Activated T-cell treated with anti-CD3 and anti-CD28 coated beads, Interleukin-2, amount 50 U/mL, for 1 hour (primary cell): Measurements from ENCODE around the gene TH.

Source experiments
- DNase-seq: peaks from one replicate; pipeline ENCODE4 v3.0.0-alpha.2; 2020

The TH gene

DNA sequence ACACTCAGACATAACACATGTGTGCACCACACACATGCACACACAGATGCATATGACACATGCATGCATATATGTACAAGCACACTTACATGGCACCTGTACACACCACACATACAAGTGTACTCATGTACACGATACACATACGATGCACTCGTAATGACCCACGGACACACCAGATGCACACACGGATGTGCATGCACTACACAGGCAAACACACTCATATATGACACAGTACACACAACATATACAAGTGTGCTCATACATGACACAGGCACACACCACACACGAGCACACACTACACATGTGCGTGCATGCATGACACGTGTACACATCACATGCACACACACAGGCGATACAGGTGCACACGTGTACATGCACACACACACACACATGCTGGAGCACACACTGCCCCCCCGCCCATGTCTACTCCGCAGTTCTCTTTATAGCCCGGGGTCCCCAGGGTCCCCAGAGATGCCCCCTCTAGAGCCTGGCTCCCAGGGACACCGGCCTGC is 4.8 kb upstream of the TH start:
- DNase-seq: no peak

DNA sequence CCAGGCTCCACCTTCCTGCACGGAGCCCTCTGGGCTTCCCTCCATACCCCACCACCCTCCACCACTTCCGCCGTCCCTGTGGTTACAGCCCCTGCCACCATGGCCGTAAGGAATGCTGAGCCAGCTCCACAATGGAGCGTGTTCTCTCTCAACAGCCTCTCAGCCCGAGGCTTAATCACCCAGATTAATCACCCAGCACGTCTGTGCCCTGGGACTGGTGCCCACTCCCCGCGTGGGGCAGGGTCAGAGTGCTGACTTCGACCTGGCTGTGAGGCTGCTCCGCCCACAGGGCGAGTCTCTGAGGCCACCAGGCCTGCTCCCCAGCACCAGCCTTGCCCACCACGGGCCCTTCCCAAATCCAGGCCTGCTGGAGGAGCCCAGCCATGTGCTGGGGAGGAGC is 4.0 kb upstream of the TH start:
- DNase-seq: no peak

DNA sequence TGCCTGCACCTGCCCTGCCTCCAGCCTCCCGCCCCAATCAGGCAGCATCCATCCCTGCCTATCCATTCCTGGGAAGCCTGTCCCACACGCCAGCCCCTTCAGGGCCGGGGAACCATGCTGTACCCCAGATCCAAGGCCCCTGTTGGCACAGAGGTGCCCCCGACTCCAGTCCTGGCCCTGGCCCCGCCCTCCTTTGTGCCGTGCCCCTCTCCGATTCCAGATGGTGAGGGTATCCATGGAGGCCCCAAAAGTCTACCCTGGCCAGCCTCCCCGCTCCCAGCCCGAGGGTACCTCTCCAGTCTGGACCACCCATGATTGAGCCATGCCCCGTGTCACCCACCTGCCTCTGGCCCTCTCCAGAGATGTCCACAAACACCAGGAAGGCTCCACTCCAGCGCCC is 2.7 kb upstream of the TH start:
- DNase-seq: no peak

DNA sequence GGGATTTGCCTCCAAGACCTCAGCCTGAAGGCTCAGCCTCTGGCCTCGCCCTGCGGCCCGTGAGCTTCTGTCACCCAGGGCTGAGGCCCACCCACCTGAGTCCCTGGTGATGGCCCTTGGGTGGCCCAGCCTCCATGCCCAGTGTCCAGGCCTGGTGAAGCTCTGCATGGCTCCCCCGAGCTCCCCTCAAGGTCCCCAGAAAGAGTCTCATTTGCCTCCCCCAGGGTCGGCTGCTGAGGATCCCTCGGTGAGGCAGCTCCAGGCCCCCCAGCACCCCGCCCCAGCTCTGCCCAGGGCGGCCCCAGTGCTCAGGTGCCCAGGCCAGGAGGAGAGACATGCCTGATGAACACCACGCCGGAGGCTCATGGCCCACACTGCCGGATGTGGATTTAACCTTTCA is 2.1 kb upstream of the TH start:
- DNase-seq: no peak

DNA sequence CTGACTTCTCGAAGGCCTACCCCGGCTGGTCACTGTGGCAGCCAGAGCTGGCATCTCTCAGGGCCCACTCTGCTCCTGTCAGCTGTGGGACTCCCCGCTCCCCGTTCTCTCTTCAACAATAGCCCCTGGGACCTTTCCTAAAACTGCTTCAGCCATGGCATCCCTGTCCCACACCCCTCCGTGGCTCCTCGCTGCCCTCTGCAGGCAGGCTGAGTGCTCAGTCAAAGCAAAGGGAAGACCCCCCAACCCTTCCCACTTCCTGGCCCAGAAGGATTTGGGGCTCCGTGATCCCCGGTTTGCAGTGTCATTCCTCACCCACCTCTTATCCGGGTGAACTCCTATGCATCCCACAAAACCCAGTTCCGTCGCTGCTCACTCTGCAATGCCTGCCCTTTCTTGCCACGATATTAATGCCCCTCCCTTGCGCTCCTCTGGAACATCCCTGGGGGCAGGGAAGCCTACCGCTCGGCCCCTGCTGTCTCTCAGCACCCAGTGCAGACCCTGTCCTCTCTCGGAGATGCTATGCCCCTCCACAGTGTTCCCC is 1.6 kb upstream of the TH start:
- DNase-seq: no peak

DNA sequence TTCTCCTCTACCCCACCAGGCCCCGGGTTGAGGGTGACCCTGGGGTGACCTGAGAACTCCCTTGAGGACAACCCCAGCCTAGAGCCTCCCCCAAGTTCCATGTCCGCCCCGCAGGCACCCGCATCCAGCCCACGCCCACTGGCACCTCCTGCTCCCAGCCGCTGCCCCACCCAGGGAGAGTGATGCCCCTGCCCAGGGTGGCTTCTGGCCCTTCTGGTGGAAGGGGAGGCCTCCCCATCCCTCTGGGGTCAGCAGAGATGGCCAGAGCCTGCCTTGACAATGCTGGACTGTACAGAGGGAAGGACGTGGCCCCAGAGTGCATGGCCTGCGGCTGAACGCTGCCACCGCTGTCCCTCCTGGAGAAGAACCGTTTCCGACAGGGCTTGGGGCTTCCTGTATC is 1.1 kb upstream of the TH start:
- no peak for DNase-seq

DNA sequence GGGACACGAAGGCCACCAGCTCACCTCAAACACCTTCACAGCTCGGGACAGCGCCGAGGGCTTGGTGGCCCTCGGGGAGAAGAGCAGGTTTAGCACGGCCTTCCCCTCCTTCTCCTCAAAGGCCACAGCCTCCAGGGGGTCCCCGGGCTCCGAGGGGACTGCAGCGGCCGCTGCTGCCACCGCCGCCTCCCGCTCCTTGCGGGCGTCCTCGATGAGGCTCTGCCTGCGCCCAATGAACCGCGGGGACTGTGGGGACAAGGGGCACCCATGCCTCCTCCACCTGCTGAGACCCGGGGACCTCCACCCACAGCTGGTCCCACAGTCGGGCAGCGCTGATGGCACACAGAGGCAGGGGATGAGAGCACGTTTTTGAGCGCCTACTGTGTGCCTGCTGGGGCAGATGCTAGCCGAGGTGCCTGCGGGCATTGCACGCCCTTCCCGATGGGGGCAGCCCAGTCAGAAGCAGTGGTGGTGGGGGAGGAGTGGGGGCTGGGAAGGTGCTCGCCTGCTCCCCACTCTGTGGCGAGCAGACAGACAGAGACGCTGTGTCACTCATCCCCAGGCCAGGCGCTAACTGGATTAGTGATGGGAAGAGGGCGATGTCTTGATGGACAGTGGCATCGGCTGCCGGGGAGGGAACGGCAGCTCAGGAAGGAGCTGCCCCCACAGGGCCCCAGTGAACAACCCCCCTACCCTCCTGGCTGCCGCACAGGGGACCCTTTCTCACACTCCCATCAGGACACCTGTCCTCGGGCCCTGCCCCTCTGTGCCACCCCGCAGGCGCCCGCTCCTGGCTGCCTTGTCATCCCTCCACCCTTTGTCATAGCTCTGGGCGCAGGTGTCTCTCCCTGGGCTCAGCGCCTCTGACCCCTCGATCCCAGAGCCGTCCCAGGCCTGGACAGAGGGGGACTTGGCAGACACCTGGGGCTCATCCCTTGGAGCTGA is 1.7 kb downstream of the TH start:
- no peak for DNase-seq

DNA sequence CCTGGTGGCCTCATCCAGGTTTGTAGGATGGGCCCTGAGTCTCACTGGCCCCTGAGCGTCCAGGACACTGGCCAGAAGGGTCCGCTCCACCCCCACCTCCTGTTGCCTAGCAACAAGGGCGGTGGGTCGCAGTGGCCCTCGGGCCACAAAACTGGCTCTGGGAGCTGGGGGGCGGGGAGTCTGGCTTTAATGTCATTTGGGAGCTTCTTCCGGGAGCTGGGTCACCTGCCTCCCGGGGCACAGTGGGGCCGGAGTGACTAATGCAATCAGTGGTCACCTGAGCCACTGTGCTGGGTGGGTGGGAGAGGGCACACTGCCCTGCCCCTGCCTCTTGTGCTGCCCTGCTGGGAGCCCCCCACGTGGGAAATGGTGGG is 2.6 kb downstream of the TH start:
- no peak for DNase-seq

DNA sequence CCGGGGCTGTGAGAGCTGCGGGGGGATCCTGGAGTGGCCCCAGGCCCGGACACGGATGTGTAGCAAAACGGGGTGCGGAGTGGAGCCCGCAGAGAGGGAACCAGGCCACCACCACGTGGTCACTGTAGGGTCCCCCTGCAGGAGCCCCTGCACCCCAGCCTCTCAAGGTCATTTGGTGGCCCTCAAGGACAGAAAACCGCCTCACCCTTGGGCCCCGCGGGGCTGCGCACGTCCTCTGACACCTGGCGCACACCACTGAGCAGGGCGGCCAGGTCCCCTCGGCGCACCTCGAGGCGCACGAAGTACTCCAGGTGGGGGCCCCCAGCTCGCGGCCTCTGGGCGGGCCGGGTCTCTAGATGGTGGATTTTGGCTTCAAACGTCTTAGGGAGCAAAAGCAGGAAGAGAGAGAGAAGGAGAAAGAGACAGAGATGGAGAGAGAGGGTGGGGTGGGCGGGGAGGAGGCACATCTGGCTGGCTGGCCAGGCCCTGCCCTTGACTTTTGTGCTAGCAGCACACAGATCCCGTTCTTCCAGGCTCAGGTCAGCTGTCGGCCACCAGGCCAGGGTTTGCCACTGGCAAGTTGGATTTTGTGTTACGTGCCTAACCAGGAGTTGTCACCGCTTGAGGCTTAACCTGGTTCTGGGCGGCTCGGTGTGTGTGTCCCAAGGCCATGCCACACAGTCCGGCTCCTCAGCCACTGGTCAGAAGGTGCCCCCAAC is 3.2 kb downstream of the TH start:
- no peak for DNase-seq

DNA sequence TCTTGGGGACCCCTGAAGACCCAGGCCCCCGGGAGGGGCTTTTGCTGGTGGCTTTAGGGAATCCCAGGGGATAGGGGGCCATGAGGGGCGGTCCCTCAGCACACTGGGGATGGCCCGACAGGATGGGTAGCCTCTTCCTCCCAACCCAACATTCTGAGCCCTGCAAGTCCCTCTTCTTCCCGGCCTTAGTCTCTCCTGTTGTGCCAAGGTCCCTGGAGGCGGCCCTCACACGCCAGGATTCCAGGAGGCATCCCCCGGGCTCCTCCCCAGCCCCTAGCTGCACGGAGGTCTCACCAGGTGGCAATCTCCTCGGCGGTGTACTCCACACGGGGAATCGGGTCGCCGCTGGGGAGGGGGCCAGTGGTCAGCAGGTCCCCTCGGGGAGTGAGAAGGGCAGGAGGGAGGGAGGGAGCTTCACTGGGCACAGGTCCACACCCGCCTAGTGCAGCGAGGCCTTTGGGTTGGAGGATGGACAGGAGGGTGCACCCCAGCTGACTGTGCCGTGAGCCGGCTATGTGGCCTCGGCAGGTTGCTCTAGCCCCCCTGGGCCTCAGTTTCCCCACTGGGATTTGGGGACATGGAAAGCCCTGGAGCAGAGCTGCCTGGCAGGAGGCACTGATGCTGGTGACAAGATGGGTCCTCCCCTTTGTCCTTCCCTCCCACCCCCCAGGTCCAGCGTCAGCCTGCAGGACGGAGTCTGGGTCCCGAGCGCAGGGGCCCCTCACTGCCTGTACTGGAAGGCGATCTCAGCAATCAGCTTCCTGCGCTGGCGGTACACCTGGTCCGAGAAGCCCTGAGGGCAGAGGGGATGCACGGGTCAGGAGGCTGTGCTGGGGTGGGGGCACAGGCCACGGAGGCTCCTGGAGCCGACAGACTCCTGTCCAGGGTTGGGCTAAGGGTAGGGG is 4.2 kb downstream of the TH start:
- DNase-seq: no peak

DNA sequence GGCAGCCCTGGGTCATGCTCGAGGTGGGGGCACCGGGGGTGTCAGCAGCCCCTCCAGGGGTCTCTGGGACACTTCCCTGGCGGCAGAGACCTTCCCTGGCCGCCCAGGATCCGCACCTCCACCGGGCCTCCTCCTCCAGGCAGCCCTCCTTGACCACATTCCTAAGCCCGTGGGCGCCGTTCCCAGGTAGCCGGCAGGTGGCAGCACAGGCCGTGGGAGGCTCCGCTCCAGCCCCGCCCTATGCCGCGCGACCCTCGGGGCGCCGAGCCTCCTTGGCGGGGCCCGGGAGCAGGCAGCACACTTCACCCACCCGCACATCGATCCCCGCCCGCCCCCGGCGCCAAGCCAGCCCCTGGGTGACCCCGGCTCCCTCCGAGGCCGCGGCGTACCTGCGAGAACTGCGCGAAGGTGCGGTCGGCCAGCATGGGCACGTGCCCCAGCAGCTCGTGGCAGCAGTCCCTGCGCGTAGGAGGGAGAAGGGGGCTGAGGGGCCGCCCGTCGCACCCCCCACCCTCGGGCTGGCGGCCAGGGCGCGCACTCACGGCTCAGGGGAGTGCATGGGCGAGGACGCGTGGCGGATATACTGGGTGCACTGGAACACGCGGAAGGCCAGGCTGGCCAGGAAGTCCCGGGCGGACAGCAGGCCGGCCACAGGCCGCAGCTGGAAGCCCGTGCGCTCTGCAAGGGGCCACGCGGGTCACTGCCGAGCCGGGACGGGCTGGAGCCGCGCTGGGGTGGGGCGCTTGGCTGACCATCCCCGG is 5.3 kb downstream of the TH start:
- DNase-seq: peak; percentile 51

DNA sequence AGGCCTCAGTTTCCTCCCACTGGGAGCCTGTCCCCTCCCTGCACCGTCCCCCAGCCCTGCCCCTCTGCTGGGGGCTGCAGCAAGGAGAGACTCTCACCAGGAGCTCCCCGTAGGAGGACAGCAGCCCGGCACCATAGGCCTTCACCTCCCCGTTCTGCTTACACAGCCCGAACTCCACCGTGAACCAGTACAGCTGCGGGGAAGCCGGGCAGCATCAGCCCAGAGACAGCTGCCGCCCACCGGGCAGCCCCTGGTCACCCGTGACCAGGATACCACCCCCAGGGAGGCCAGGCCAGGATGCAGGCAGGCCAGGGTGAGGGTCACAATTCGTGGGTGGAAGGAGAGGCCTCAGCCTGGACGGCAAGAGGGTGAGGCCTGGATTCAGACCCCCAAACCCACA is 6.0 kb downstream of the TH start:
- DNase-seq: no peak

DNA sequence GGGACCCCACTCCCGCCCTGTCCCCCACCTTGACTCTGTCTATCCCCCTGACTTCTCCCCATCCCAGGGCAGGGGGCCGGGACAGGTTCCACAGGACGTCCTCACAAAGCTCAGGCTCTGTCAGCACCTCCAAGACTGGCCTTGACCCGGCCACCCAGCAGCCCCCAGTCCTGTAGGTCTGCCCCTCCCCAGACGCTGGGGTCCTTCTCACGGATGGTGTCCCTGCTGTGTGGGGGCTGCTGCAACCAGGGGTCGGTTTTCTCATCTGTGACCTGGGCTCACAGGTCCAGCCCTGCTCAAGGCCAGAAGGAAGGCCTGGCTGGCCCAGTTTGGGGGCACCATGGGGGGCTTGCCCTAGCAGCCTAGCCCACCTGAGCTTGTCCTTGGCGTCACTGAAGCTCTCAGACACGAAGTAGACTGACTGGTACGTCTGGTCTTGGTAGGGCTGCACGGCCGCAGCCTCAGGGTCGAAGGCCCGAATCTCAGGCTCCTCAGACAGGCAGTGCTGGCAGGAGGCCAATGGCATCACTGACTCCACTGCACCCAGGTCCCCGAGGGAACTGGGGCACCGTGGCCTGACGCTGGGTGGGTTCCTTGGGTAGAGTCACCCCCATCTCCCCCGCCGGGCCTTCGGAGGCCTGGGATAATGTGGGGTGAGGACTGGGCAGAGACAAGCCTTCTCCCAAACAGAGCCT is 6.6 kb downstream of the TH start:
- DNase-seq: no peak

DNA sequence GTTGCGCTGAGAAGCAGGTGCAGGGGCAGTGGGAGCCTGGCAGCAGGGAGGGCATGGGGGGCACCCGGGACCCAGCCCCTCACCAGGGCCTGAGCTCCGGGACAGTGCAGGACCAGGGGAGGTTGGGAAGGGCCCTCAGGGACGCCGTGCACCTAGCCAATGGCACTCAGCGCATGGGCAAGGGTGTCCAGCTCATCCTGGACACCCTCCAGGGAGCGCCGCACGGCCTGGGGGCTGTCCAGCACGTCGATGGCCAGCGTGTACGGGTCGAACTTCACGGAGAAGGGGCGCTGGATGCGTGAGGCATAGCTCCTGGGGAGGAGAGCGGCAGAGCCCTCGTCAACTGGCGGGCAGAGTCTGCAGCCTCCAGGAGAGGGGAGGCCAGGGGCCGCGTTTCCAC is 7.5 kb downstream of the TH start:
- DNase-seq: no peak

DNA sequence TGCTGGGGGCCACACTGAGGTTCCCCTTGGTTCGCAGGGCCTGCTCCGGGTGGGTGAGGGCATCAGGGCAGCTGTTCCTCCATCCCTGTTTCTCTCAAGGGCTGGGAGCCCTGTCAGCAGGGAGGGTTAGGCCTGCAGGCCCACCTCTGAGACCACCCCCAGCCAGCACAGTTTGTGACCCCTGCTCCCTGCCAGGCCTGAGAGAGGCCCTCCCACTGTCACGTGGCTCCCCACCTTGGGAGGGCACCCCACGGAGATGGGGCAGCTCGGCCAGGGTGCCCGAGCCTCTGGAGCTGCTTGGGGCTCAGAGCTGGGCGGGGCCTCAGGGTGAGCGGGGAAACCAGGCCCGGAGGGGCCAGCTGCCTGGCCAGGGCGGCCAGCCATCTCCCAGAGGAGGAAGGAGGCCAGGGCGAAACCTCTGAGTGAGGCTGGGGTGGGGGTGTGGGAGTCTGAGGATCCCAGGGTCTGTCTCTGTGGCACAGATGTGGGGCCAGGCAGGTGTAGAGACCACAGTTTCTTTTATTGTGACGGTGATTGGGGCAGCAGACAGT is 8.1 kb downstream of the TH start:
- no peak for DNase-seq

DNA sequence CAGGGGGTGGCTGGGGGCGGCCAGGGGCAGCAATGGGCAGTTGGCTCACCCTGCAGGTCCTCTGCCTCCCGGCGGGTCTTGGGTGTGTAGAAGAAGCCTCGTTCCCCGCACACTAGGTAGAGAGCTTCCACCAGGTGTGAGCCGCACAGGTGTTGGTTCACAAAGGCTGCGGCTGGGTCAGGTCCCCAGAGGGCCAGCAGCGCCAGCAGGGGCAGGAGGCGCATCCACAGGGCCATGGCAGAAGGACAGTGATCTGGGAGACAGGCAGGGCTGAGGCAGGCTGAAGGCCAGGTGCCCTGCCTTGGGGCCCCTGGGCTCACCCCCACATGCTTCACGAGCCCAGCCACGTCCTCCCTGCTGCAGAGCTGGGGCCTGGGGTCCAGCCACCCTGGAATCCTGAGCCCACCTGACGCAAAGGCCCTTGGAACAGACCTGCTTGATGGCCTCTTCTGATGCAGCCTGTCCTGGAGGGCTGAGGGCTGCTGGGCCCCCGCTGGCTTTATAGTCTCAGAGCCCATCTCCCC is 10.8 kb downstream of the TH start, which contains the start of gene INS:
TSS of gene INS (minus strand) at position 474 of the 524 bp plus-strand sequence. CDS start at position 236, 238 bp downstream.
- no peak for DNase-seq

DNA sequence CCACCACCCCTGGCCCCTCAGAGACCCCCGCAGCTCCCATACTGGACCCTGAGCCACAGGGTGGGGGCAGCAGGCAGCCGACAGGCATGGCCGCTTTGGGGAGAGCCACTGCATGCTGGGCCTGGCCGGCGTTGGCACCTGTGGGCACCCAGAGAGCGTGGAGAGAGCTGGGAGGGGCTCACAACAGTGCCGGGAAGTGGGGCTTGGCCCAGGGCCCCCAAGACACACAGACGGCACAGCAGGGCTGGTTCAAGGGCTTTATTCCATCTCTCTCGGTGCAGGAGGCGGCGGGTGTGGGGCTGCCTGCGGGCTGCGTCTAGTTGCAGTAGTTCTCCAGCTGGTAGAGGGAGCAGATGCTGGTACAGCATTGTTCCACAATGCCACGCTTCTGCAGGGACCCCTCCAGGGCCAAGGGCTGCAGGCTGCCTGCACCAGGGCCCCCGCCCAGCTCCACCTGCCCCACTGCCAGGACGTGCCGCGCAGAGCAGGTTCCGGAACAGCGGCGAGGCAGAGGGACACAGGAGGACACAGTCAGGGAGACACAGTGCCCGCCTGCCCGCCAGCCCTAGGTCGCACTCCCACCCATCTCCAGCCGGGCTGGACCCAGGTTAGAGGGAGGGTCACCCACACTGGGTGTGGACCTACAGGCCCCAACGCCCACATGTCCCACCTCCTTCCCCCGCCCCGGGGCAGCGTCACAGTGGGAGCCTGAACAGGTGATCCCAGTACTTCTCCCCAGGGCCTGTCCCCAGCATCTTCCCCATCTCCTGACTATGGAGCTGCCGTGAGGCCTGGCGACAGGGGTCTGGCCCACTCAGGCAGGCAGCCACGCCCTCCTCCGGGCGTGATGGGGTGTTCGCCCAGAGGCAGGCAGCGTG is 11.8 kb downstream of the TH start:
- DNase-seq: no peak

DNA sequence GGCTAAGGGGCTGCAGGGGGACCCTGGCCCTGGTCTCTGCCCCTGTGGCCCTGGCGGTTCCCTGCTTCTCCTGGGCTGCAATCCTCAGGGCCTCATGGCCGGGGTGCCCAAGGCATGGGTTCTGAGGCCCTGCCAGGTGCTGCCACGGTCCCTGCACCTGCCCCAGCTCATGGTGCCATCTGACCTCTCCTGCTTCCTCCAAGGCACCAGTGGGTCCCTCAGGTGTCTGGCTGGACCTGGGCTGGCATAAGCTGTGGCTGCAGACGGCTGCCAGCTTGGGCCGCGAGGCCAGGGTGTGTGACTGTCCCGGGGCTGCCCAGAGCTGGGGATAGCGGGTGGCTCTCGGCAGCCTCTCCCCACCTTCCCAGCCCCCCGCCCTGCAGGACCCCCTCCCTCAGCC is 12.6 kb downstream of the TH start:
- no peak for DNase-seq

DNA sequence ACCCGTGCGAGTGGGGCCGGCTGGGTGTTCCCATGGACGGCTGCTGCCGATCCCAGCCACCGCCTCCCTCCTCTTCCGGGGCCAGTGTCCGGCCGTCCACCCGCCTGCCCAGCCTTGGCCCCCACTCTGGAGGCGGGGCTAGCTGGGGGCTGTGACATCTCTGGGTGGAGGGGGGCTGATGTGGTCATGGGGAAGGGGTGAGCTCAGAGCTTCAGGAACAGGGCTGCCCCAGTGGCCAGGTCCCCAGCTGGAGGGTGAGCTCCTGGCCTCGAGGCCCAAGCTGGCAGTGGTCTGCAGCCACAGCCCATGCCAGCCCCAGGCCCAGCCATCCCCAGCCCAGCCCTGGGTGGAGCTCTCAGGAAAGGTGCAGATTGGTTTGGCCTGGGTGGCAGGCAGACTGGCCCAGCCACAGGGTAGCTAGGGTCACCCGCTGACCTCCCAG is 13.3 kb downstream of the TH start:
- no peak for DNase-seq
